Measurements from ENCODE around the gene CALR. TPM values are rescaled to one million over a fixed set of nuclear protein-coding genes. Genes with fewer than 3 reads are reported as not detected.

CALR gene

Small RNA genes lying within 50 kb of the gene (microRNA-seq; reads per million reads assigned to microRNA genes)
- gene MIR5695 (not detected), gene MIR6515 (3.0 reads per million, percentile 3 among the genes with 10 or more reads in this experiment)

All from HL-60 (cell line).